GM23338 (cell line): ENCODE measurements around the gene PPP1R2. TPM values are rescaled to one million over a fixed set of nuclear protein-coding genes. Genes with fewer than 3 reads are reported as not detected.

ENCODE experiments used
- ATAC-seq: fragments of 200-7000 bp; cut with Tn5 transposase; 3 replicates; pipeline ENCODE4 v1.9.1; 2020
- DNase-seq: peaks from one replicate; pipeline ENCODE4 v3.0.0-alpha.2; 2015; ENCODE audit warnings: low spot score
- H2AFZ ChIP-seq: fragments of 200-600 bp; sonication (generic); 2 replicates; pipeline ENCODE4 v1.8.0; 2016; ENCODE audit warnings: antibody characterized with exemption, mild to moderate bottlenecking, moderate library complexity
- H3F3A ChIP-seq: fragments of 200-600 bp; sonication (generic); replicated peaks from 2 replicates; pipeline ENCODE4 v1.8.0; 2017; ENCODE audit warnings: antibody characterized with exemption, mixed run types, low read depth
- H3K27ac ChIP-seq: fragments of 200-600 bp; sonication (generic); 2 replicates; pipeline ENCODE4 v1.6.1; 2016; ENCODE audit warnings: low read depth
- H3K27me3 ChIP-seq: fragments of 200-600 bp; sonication (generic); 2 replicates; pipeline ENCODE4 v1.8.0; 2016; ENCODE audit warnings: mild to moderate bottlenecking, mixed run types, moderate library complexity; ENCODE audit not compliant: insufficient read depth
- H3K36me3 ChIP-seq: fragments of 200-600 bp; sonication (generic); 2 replicates; pipeline ENCODE4 v1.8.0; 2016; ENCODE audit warnings: mild to moderate bottlenecking; ENCODE audit not compliant: insufficient read depth
- H3K4me1 ChIP-seq: fragments of 200-600 bp; sonication (generic); 2 replicates; pipeline ENCODE4 v1.8.0; 2016; ENCODE audit warnings: mild to moderate bottlenecking, moderate library complexity; ENCODE audit not compliant: insufficient read depth
- H3K4me2 ChIP-seq: fragments of 200-600 bp; sonication (generic); 2 replicates; pipeline ENCODE4 v1.7.1; 2017; ENCODE audit warnings: mixed run types
- H3K4me3 ChIP-seq: fragments of 200-600 bp; sonication (generic); 2 replicates; pipeline ENCODE4 v1.6.1; 2016; ENCODE audit warnings: mixed run types
- H3K79me2 ChIP-seq: fragments of 200-600 bp; sonication (generic); replicated peaks from 2 replicates; pipeline ENCODE4 v1.8.0; 2017; ENCODE audit warnings: mild to moderate bottlenecking; ENCODE audit not compliant: insufficient read depth
- H3K9me2 ChIP-seq: fragments of 200-600 bp; sonication (generic); 2 replicates; pipeline ENCODE4 v1.8.0; 2017; ENCODE audit not compliant: insufficient read depth
- H4K20me1 ChIP-seq: fragments of 200-600 bp; sonication (generic); replicated peaks from 2 replicates; pipeline ENCODE4 v1.8.0; 2017; ENCODE audit warnings: mild to moderate bottlenecking; ENCODE audit not compliant: insufficient read depth
- H3K27ac Mint-ChIP-seq: 2 replicates; pipeline ENCODE4 v1.8.0; 2020; ENCODE audit warnings: inconsistent platforms, mild to moderate bottlenecking, moderate library complexity, mixed read lengths
- H3K27me3 Mint-ChIP-seq: 3 replicates; pipeline ENCODE4 v1.8.0; 2022; ENCODE audit warnings: low read depth, mild to moderate bottlenecking, moderate library complexity, mixed read lengths, inconsistent platforms; ENCODE audit not compliant: insufficient read depth, poor library complexity
- H3K36me3 Mint-ChIP-seq: 3 replicates; pipeline ENCODE4 v1.8.0; 2021; ENCODE audit warnings: low read depth, mild to moderate bottlenecking, inconsistent platforms, moderate library complexity, mixed read lengths
- H3K4me1 Mint-ChIP-seq: 3 replicates; pipeline ENCODE4 v1.8.0; 2020; ENCODE audit warnings: mild to moderate bottlenecking, inconsistent platforms, mixed read lengths
- H3K4me3 Mint-ChIP-seq: 3 replicates; pipeline ENCODE4 v1.8.0; 2021; ENCODE audit warnings: moderate library complexity, mild to moderate bottlenecking, inconsistent platforms, mixed read lengths
- H3K9me3 Mint-ChIP-seq: 3 replicates; pipeline ENCODE4 v1.8.0; 2020; ENCODE audit warnings: moderate library complexity, mild to moderate bottlenecking, inconsistent platforms, mixed read lengths
- CREB1 ChIP-seq: fragments of 250-450 bp; sonication (Bioruptor Pico); IDR thresholded peaks from 2 replicates; pipeline ENCODE4 v1.5.0; 2020; ENCODE audit warnings: low read depth, mild to moderate bottlenecking, moderate library complexity
- EZH2 ChIP-seq: fragments of 200-600 bp; sonication (generic); IDR thresholded peaks from one replicate; pipeline ENCODE4 v1.8.0; 2017; ENCODE audit warnings: antibody characterized with exemption, mild to moderate bottlenecking, low read depth; ENCODE audit not compliant: unreplicated experiment
- EZH2phosphoT487 ChIP-seq: fragments of 200-600 bp; sonication (generic); IDR thresholded peaks from one replicate; pipeline ENCODE4 v1.8.1; 2018; ENCODE audit warnings: antibody characterized with exemption; ENCODE audit not compliant: unreplicated experiment
- JUNB ChIP-seq: IDR thresholded peaks from one replicate; pipeline ENCODE4 v1.6.1; 2016; ENCODE audit warnings: antibody characterized with exemption; ENCODE audit not compliant: unreplicated experiment
- NANOG ChIP-seq: IDR thresholded peaks from 2 replicates; pipeline ENCODE4 v1.6.1; 2016; ENCODE audit warnings: antibody characterized with exemption, borderline replicate concordance
- POLR2AphosphoS5 ChIP-seq: IDR thresholded peaks from 2 replicates; pipeline ENCODE4 v1.6.1; 2016; ENCODE audit warnings: antibody characterized with exemption, low read depth
- polyA plus RNA-seq: library from polyadenylated mRNA; unstranded; fragments of >200 nt; fragmentation: Nextera tagmentation; extraction: Ambion mirVana; gene quantifications from 2 replicates; pipeline ENCODE4 v1.2.1, GENCODE V29; 2016
- total RNA-seq: library from RNA; depleted of rRNA; stranded (reverse); fragments of >200 nt; shearing (Covaris generic); gene quantifications from 2 replicates; pipeline ENCODE4 v1.2.3, GENCODE V29; 2014
- TF ChIP-seq, protein P1 (sequence below): fragments of 250-450 bp; sonication (Bioruptor Pico); IDR thresholded peaks from 2 replicates; pipeline ENCODE4 v1.5.0; 2020; ENCODE audit warnings: mild to moderate bottlenecking, moderate library complexity
- TF ChIP-seq, protein P2 (sequence below), 2 experiments: fragments of 200-600 bp in 1 of 2; sonication (generic) in 1 of 2; conservative IDR thresholded peaks; 2 replicates each; pipeline versions ENCODE4 v1.5.1 to v1.6.1; 2016 to 2017; ENCODE audit warnings: antibody characterized with exemption in 2 of 2, low read depth in 2 of 2, mild to moderate bottlenecking in 2 of 2, moderate library complexity in 1 of 2

PPP1R2 gene
- total and polyA plus RNA-seq, 2 experiments from 2014 or later: 45.9 to 46.8 TPM

DNA sequence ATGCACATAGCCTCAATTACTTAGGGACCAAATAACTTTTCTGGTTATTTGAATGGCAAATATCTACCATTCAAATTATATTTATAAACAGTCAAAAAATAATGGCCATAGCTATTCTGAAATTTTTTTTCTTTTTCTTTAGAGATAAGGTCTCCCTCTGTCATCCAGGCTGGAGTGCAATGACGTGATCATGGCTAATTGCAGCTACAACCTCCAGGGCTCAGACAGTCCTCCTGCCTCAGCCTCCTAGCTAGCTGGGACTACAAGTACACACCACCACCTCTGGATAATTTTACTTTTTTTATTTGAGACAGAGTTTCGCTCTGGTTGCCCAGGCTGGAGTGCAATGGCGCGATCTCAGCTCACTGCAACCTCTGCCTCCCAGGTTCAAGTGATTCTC, 16.6 kb downstream of the PPP1R2 start:
- no peaks in the 10 kb centered on the region for H3K27me3 ChIP-seq
- no peak overlapping the region for H3K4me3 ChIP-seq
- H2AFZ ChIP-seq: no peak overlapping the region
- no peaks in the 10 kb centered on the region for H3K9me3 Mint-ChIP-seq
- no peaks in the 10 kb centered on the region for H3F3A ChIP-seq
- TF ChIP-seq, protein P1, sequence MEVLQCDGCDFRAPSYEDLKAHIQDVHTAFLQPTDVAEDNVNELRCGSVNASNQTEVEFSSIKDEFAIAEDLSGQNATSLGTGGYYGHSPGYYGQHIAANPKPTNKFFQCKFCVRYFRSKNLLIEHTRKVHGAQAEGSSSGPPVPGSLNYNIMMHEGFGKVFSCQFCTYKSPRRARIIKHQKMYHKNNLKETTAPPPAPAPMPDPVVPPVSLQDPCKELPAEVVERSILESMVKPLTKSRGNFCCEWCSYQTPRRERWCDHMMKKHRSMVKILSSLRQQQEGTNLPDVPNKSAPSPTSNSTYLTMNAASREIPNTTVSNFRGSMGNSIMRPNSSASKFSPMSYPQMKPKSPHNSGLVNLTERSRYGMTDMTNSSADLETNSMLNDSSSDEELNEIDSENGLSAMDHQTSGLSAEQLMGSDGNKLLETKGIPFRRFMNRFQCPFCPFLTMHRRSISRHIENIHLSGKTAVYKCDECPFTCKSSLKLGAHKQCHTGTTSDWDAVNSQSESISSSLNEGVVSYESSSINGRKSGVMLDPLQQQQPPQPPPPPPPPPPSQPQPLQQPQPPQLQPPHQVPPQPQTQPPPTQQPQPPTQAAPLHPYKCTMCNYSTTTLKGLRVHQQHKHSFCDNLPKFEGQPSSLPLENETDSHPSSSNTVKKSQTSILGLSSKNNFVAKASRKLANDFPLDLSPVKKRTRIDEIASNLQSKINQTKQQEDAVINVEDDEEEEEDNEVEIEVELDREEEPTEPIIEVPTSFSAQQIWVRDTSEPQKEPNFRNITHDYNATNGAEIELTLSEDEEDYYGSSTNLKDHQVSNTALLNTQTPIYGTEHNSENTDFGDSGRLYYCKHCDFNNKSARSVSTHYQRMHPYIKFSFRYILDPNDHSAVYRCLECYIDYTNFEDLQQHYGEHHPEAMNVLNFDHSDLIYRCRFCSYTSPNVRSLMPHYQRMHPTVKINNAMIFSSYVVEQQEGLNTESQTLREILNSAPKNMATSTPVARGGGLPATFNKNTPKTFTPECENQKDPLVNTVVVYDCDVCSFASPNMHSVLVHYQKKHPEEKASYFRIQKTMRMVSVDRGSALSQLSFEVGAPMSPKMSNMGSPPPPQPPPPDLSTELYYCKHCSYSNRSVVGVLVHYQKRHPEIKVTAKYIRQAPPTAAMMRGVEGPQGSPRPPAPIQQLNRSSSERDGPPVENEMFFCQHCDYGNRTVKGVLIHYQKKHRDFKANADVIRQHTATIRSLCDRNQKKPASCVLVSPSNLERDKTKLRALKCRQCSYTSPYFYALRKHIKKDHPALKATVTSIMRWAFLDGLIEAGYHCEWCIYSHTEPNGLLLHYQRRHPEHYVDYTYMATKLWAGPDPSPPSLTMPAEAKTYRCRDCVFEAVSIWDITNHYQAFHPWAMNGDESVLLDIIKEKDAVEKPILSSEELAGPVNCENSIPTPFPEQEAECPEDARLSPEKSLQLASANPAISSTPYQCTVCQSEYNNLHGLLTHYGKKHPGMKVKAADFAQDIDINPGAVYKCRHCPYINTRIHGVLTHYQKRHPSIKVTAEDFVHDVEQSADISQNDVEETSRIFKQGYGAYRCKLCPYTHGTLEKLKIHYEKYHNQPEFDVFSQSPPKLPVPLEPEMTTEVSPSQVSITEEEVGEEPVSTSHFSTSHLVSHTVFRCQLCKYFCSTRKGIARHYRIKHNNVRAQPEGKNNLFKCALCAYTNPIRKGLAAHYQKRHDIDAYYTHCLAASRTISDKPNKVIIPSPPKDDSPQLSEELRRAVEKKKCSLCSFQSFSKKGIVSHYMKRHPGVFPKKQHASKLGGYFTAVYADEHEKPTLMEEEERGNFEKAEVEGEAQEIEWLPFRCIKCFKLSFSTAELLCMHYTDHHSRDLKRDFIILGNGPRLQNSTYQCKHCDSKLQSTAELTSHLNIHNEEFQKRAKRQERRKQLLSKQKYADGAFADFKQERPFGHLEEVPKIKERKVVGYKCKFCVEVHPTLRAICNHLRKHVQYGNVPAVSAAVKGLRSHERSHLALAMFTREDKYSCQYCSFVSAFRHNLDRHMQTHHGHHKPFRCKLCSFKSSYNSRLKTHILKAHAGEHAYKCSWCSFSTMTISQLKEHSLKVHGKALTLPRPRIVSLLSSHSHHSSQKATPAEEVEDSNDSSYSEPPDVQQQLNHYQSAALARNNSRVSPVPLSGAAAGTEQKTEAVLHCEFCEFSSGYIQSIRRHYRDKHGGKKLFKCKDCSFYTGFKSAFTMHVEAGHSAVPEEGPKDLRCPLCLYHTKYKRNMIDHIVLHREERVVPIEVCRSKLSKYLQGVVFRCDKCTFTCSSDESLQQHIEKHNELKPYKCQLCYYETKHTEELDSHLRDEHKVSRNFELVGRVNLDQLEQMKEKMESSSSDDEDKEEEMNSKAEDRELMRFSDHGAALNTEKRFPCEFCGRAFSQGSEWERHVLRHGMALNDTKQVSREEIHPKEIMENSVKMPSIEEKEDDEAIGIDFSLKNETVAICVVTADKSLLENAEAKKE (CRISPR knock-in tag): no peak
- TF ChIP-seq POLR2AphosphoS5: no peak
- no peak for TF ChIP-seq JUNB
- TF ChIP-seq, protein P2, sequence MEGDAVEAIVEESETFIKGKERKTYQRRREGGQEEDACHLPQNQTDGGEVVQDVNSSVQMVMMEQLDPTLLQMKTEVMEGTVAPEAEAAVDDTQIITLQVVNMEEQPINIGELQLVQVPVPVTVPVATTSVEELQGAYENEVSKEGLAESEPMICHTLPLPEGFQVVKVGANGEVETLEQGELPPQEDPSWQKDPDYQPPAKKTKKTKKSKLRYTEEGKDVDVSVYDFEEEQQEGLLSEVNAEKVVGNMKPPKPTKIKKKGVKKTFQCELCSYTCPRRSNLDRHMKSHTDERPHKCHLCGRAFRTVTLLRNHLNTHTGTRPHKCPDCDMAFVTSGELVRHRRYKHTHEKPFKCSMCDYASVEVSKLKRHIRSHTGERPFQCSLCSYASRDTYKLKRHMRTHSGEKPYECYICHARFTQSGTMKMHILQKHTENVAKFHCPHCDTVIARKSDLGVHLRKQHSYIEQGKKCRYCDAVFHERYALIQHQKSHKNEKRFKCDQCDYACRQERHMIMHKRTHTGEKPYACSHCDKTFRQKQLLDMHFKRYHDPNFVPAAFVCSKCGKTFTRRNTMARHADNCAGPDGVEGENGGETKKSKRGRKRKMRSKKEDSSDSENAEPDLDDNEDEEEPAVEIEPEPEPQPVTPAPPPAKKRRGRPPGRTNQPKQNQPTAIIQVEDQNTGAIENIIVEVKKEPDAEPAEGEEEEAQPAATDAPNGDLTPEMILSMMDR (conservative IDR thresholded peaks at IDR 0.05; ENCODE audit: low read depth in 2 of 2): no peak
- no peak for TF ChIP-seq CREB1 (CRISPR knock-in tag)
- no peak for TF ChIP-seq EZH2
- TF ChIP-seq EZH2phosphoT487: no peak
- no peak for TF ChIP-seq NANOG
- H3K27ac Mint-ChIP-seq: no peak overlapping the region
- DNase-seq: no peak
- H3K4me2 ChIP-seq: no peak overlapping the region
- H4K20me1 ChIP-seq: peaks cover 3% of the 10 kb centered on the region; the same call in 1 of the 2 replicates
- no peaks in the 10 kb centered on the region for H3K9me2 ChIP-seq
- no peak overlapping the region for H3K27ac ChIP-seq
- peaks cover 14% of the 10 kb centered on the region for H3K79me2 ChIP-seq
- H3K36me3 ChIP-seq: no peaks in the 10 kb centered on the region
- H3K27me3 Mint-ChIP-seq: no peaks in the 10 kb centered on the region
- no peak for ATAC-seq
- no peak overlapping the region for H3K4me3 Mint-ChIP-seq
- no peaks in the 10 kb centered on the region for H3K4me1 ChIP-seq
- no peaks in the 10 kb centered on the region for H3K36me3 Mint-ChIP-seq
- H3K4me1 Mint-ChIP-seq: no peaks in the 10 kb centered on the region
